Astrocyte (in vitro differentiated cells and primary cell): ENCODE data around the gene FGGY.

Source experiments
- EZH2 ChIP-seq: IDR thresholded peaks from 2 replicates; pipeline ENCODE4 v1.6.1; 2012; ENCODE audit warnings: mild to moderate bottlenecking, low read length, inconsistent platforms; ENCODE audit not compliant: insufficient read depth
- TF ChIP-seq, protein P1 (sequence below): IDR thresholded peaks from 2 replicates; pipeline ENCODE4 v1.5.1; 2011; ENCODE audit warnings: low read depth, mild to moderate bottlenecking, inconsistent platforms, low read length, moderate library complexity; ENCODE audit not compliant: insufficient read depth

DNA sequence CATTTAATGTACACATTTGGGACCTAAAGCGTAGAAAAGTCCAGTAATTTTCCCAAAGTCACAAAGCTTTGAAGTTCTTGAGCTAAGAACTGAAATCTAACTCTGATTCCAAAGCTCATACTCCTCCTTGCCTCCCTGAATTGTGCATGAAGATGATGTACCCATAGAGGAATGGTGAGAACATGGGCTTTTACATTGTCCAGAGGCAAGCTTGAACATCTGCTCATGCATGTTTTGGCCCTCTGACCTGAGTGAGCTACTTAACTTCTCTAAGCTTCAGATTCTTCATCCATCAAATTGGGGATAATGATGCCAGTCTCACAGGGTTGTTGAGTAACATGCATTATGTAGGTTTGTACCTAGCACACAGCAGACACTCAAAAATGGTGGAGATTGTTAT lies 259.5 kb downstream of the FGGY start:
- TF ChIP-seq, protein P1, sequence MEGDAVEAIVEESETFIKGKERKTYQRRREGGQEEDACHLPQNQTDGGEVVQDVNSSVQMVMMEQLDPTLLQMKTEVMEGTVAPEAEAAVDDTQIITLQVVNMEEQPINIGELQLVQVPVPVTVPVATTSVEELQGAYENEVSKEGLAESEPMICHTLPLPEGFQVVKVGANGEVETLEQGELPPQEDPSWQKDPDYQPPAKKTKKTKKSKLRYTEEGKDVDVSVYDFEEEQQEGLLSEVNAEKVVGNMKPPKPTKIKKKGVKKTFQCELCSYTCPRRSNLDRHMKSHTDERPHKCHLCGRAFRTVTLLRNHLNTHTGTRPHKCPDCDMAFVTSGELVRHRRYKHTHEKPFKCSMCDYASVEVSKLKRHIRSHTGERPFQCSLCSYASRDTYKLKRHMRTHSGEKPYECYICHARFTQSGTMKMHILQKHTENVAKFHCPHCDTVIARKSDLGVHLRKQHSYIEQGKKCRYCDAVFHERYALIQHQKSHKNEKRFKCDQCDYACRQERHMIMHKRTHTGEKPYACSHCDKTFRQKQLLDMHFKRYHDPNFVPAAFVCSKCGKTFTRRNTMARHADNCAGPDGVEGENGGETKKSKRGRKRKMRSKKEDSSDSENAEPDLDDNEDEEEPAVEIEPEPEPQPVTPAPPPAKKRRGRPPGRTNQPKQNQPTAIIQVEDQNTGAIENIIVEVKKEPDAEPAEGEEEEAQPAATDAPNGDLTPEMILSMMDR: no peak
- TF ChIP-seq EZH2: no peak
